CD4-positive, alpha-beta T cell treated with Interferon gamma for 1 hour (primary cell): Measurements from ENCODE around the gene FNDC3B.

ENCODE experiments used
- DNase-seq: peaks from one replicate; pipeline ENCODE4 v3.0.0-alpha.2; 2020

Gene FNDC3B

DNA sequence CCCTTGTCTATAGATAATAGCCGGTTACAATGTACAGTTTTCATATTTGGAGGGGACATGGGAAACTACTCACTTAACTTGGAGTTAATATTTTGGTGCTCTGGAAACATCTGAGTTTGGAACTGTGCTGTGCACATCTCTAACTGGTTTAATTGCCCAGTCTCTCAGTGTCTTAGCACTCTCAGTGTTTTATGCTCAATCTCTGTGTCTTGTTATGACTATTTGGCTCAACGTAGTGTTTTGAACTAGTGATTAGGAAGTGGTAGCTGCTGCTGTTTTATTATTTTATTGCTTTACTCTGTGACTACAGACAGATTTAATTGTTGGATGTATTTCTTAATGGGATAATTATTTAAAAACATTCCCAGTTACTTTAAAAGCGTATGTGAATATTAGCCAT lies 17.0 kb downstream of the FNDC3B start:
- DNase-seq: no peak

DNA sequence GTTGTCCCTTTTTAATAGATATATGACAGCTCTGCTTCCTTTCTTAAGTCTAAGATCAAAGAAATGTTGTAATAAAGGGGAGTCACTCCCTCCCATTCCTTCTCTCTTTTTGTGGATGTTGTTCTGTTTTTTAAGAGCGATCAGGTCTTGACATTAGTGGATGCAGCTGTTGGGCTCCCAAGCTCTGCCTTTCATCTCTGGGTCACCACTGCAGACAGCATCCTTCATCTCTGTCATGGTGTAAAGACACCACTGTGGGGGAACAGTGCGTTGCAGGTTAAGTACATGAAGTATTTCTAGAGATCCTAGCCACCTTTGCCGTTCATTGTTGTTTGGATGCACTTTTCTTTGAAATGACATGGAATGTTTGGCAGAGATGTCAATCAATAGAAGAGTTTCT lies 17.7 kb downstream of the FNDC3B start:
- DNase-seq: no peak

DNA sequence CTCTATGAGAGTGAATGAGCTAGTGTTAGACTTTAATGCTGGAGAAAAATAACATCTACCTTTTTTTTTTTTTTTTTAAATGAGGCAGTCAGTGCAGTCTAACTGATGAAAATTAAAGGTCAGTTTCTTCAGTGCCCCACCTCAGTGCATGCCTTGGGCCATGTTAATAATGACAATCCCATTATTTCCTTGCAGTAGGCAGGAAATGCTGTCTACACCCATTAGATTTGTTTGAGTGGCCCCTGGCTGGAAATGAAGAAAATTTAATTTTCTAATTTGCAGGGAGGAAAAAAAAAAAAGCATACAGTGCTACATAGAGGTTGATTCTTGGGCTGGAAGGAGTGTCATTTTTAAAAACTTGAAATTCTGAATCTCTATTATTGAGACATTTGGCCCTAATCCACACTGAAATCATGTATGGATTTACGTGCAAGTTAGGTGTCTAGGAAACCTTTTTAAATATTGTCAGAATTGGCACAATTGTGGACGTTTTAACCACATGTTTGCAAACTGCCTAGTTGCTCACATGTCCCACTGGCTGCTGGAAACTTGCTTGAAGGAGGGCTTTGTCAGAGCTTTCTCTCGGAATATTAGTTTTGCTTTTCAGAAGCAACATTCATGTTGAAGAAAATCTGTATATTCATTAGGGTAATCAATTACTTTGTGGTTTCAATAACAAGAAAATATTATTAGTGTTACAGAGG lies 18.4 kb downstream of the FNDC3B start:
- no peak for DNase-seq

DNA sequence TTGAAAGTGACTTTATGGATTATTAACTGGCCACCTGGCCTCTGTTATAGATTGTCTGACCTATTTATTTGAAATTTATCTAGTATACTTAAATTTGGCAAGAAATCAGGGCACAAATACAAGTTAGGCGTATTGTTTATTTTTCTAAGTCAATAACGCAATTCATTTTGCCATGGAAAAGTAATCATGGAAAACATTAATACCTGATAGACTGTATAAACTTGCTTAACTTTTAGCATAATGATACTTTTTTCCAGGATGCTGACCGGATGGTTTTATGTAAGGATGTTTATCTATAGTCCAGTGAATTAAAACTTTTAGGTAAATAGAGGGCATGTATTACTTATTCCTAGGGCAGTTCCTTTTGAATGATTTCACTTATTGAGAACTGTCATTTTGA lies 20.2 kb downstream of the FNDC3B start:
- DNase-seq: no peak

DNA sequence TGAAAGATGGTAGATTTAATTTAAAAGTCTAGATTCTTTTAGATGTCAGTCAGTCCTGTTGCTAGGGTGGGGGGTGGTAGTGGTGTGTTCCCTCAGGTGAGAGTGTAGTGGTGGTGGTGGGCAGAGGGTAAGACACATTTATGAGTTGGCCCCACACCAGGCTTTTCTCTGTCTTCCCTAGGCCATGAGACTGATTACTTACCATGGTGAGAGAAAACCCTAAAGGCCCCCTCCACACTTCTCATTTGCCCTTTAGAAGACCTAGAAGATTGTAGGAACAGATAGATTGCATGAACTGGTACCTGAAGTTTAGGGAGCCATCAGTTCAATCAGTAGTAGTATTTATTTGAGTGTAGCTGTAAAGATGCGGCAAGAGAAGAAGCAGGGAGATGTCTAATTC lies 20.9 kb downstream of the FNDC3B start:
- DNase-seq: no peak

DNA sequence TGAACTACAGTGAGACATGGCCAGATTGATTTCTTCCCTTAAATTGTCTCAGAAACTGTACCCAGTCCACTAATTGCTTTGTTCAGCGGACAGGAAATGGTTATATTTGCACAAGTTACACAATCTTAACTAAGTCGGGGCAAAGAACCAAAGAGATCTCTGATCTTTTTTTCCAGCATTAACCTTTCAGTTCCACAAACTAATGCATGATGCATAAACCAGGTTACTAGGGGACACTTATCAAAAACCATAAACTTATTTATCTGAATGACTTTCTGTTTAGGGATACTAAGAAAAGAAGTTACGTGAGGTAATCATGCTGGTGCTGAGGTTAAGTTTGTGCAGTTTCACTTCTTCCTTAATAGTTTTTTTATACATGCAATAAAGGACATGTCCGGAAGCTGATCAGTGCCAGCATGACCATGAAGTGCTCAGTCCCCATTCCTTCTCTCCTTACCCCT lies 22.4 kb downstream of the FNDC3B start:
- DNase-seq: no peak

DNA sequence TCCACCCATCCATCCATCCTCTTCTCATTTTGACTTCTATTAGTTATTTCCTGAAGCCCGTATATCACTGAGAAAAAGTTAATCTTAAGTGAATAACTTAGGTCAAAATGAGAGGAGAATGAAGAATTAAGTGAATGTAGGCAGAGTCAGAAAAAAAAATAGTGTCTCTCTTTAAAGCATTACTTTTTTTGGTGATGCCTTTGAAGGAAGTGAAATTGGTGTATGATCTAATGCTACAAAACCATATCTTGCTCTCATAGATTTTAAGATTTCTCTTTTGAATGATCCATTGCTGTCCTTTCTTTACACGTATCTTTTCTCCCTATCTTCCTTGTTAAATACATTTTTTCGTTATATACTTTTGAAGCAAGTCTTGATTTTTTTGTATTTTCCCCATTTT lies 23.4 kb downstream of the FNDC3B start:
- no peak for DNase-seq

DNA sequence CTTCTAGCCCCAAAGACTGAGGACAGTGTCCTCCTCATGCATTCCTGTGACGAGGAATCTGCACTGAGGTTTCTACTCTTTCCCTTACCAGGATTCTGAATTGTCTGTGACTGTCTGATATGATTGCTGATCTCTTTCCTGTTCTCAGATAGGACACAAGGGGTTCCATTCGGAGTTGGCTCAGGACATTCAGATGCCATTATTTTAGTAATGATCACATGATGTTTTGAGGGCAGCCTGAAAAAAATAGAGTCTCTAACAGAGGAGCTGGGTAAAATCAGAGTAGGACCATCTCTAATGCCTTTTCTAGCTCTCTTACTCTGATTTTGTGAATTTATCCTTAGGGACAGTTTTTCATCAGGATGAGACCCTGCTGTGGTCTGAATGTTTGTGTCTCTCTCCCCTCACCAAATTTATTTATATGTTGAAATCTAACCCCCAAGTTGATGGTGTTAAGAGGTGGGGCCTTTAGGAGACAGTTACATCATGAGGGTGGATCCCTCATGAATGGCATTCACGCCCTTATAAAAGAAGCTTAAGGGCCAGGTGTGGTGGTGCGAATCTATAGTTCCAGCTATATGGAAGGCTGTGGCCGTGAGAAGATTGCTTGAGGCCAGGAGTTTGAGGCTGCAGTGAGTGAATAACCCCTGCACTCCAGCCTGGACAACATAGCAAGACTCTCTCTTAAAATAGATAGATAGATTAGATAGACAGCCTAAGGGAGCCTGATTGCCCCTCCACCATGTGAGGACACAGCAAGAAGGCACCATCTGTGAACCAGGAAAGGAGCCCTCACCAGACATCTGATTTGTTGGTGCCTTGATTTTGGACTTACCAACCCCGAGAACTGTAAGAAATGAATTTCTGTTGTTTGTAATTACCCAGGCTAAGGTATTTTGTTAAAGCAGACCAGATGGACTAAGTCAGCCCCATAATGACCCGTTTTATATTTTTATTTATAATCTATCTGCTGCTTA lies 24.4 kb downstream of the FNDC3B start:
- DNase-seq: no peak

DNA sequence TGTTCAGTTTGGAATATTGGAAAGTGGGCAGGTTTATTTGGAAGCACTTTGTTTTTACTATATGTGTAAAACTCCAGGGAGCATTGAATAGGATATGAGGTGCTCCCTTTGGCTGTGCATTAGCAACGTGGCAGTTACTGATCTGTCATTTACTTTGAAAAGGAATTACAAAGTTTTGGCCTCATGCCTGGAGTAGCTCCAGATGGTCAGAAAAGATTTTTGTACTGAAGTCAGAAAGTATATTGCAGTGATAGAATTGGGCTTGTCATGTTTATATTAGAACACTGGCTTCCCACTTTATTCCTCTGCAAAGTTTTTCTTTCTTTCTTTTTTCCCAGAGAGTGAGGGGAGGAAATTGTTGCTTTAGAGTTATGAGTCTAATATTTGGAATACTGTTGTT lies 26.1 kb downstream of the FNDC3B start:
- DNase-seq: no peak

DNA sequence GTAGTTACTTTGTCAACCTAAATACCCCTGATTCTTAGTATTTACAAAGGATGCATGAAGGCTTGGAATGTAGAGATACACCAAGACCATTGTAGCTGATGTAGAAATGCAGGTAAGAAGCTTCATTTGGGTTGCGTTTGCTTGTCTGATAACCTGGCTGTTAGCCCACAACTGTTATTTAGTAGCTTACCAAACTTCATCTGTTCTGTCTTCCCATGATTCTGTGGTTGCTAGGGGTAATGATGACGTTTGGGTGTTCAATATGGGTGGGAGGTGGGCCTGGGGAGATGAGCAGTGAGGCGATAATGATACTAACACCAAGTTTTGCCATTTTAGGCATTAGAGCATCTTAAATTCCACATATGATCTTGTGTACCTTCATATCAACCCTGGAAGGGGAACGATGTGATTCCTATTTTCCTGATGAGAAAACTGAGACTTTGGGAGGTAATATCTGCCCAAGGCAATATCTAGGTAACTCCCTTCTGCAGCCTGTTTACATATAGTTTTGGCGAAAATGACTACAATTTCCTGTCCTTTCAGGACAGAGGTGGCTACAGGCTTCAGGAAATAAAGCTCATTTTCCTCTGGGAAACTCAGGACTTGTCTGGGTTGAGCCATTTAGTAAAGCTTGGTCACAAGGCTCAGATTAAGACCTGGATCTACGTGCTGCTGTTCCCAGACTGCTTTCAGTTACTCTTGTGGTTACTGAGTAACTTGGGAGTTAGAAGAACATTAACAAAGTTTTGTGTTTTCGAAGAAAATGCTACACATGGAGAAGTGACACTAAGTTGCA lies 26.8 kb downstream of the FNDC3B start:
- no peak for DNase-seq

DNA sequence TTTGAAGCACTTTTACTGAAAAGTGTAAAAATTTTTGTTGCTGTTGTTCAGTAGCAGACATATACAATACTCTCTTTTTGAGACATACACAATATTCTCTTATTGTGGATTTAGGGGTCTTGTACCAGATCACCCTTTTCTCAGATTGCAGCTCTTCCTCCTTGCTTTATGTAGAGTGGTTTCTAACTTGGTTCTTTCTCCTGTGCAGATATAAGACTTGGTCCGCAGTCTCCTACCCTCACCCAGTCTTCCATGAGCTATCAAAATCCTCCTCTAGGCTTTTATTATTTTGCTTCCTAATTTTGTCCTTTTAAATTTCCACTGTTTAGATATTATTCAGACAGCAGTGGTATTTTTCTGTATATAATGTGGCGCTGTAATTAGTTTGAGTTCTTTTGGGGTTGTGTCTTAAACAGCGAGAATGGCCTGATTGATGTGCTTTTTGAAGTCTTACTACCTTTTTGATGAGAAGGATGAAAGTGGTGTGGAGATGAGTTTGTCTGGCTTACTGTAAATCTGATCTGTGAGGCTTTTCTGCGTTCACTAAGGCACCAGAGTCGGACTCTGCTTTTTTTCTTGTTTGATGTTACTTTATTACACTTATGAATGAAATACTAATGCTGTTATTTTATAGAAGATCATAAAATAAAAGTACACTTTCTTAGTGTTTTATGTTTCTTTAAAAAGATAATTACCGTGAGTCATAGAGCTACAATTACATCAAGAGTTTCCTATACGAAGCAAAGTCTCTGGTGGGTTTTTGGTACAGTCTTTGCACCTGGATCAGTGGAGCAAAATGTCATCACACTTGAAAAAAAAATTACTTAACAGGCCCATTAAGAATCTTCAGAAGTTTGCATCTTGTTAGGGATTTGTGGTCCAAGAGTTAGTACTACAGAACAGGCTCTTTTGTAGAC lies 27.8 kb downstream of the FNDC3B start:
- DNase-seq: no peak

DNA sequence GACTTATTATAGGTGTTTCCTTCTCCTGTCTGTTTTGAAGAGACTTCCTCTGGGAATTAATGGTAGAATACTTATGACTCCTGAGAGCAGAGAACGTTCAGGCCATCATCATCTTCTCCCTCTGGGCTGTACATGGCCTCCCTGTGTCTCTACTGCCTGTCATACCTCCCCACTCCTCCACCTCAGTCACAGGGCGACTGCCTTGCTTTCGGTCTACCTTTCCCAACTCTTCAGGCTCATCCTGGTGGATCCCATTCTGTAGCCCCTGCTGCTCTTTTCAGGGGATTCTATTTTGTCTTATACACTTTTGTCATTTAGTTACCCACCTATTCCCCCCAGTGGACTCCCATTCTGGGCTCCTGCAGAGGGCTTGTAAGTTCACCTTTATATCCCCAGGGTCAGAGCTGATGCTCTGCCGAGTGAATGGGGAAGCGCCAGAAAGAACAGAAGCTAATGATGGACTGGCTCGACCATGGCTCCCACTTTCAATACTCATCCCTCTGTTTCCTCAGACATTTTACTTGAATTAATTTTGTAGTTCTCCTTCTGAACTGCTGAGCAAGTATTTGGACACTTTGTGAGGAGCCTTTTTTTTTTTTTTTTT lies 28.6 kb downstream of the FNDC3B start:
- DNase-seq: no peak

DNA sequence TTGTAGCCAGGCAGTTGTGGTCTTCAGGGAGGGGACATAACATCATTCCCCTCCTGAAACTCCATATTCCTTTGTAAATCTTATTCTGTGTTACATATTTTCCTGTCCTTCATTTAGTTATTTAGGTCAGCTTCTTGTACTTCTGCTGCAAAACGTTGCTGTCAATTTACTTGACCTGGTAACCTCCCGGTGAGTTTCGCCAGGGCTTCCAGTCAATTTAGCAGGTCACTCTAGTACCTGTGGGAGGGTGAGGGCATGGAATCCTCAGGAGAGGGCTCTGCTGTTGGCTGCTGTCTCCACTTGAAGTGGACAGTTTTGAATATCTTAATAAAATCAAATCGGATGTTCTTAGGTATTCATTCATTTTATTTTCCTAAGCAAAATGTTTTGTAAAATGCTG lies 29.6 kb downstream of the FNDC3B start:
- no peak for DNase-seq

DNA sequence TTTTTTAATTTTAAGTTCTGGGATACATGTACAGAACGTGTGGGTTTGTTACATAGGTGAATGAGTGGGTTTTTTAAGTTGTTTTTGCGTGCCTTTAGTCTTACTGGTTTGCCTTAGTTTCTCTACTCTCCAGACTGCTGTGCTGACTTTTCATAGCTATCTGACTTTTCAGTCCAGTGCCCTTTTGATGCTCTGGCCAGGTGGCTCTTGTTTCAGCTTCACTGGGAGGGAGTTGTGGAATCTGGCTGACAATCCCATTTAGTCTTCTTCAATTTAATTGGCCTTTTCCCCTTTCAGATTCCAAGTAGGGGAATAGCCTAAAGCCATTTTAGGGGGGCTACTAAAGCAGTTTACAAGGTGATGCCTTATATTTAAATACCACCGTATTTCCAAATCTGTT lies 30.1 kb downstream of the FNDC3B start:
- DNase-seq: no peak

DNA sequence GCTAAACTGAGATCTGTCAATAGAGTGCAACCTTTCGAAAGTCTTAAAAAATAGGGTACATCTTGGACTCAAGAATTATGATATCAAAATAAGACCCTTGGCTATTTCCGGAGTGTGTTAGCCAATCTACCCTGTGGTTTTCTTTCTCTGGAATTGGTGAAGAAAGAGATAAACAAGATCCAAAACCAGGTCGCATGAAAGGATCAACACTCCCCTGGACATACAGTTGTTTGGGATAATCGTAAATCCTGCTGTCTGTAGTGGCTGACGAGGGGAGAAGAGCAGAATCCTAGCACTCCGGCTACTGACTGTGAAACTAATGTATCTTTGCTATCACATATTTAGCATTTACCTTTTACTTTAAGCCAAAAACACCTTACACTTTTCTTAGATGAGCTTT lies 30.9 kb downstream of the FNDC3B start:
- DNase-seq: no peak

DNA sequence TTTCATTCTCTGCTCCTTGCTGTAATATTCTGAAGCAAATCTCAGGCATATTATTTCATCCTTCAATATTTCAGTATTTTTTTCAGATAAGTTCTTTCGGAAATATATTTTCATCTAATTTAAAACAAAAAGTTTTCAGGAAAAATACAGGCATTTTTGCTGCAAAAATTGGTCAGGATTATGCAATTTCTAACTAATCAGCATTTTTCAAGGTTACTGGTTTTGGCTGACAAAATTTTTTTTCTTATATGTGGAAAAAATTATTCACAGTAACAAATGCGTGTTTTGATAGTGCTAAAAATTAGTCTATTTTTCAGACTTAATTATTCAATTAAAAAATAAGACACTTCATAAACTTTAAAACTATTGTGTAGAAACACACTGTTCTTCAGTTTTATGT lies 31.4 kb downstream of the FNDC3B start:
- no peak for DNase-seq

DNA sequence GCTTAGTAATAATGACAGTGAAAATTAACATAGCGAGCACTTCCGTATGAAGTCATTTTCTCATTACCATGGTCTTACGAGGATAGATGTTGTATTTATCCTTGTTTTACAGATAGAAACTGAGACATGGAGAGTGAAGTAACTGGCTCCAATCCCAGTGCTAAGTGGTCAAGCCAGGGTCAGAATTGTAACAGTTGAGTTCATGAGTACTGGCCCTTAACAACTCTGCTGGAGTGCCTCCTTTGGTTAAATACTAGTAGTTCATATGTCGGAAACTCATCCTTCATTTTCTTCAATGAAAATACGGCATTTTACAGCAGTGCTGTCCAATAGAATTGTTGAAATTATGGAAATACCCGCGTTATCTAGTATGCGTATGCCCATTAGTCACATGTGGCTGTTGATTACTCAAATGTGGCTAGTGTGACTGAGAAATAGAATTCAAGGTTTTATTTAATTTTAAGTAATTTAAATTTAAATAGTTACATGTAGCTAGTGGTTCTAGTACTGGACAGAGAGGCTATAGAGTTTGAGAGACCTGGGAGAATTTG lies 32.5 kb downstream of the FNDC3B start:
- no peak for DNase-seq

DNA sequence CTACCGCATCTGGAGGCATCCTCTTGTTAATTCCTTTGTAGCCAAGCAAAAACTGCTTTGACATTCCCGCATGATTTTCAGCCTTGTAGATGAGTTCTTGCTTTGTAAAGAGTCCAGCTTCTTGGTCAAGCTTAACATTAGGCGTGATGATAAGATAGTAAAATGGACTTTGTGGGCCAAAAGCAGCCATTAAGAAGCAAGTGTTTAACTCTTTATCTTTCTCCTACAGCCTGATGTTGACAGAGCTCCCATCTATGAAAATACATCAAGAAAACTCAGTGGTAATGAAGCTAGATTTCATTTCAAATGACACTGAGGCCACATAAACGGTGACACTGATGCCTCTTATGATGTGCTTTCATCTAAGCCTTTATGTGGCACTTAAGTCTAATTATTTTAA lies 33.2 kb downstream of the FNDC3B start:
- no peak for DNase-seq

DNA sequence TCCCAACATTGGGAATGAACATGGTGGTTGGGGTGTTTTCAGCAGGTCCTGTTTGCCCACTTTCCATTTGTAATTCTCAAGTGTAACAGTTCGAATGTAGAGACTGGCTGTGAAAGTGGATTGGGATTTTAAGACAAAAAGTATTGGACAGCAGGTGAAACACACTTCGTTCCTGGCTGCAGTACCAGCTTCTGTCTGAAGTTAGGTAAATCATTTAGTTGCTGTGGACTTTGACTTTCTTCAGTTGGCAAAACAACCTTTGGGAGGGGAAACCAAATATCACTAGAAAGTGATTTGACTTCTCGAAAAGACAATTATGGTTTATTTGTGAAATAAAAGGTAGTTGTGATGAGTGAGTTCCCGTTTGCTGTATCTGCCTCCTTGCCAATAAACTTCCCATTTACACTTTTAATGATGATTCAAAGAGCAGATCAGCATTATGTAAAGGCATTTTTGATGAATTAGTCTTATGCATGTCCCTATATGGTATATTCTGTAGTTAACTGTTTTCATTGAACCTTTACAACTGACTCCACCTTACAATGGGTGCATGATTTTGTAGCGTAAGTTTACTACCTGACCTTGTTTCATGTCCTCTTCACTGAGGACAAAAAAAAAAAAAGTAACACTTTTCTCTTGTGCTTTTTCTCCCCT lies 34.0 kb downstream of the FNDC3B start:
- DNase-seq: no peak

DNA sequence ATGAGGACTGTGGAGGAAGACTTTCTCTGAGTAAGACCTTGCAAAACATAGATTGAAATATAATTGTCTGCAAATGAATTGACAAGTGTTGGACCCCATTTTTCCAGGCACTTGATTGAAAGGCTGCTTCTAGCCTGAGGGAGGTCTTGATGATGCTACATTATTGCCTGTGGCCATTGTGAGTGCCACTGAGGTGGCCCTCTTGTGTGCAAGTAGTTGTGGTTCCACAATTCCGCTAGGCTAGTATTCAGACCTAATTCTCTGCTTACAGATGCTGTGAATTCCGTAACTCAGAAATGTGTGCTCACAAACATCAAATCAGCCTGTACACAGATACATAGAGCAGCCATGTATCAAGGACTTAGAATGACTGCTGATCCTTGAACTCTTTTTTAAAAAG lies 34.7 kb downstream of the FNDC3B start:
- no peak for DNase-seq

DNA sequence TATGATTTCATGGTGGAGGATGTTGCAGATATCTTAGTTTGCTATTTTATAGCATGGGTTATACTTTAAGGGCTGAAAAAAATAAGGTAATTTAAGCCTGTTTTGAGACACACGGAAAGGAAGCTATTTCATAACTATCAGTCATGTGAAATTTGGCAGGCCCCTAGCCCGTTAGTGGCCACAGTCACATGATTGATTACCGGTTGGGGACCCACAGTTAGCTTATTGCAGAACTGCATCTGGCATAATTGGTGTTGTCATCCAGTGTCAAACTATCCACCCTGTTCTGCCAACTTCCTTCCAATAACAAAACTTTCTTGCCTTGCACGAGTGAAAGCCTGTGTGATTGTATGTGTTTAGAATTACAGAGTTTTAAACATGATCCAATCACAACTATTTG lies 35.2 kb downstream of the FNDC3B start:
- peak; percentile 26 for DNase-seq
